NCI-H2029 (cell line): Measurements from ENCODE around the gene ZNF865.

Source experiments
- DNase-seq: peaks from one replicate; lab custom pipeline; 2025; lab: John Stamatoyannopoulos, UW

ZNF865 gene

DNA sequence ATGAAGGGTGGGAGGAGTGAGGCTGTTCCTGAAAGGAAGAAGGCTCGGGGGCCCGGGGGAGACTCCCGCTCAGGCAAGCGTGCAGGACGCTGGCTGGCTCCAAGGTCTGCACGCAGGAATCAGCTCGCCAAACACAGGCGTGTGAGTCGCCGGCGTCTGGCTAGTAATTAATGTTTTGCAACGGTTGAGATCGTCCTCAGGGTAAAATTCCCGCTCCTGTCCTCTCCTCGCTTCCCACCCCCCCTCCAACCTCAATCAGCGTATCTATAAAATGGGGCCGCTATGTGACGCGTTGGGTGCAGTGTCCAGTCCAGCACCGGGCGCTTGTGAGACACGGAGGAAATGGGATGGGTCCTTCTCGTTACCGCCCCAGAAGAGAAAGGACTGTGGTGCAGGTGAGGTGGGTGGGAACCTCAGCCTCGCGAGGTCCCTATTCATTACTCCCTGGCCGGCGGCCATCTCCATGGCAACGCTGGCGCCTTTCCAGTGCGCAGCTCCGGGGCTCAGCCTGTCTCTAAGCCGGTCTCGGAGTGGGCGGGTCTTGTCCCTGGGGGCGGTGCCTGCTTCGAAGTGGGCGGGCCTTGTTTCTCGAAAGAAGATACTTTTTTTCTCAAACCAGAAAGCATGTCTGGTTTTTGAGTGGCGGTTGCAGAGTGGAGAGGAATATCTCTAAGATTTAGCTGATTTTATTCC is 18.3 kb upstream of the ZNF865 start:
- peak; percentile 95 for DNase-seq

DNA sequence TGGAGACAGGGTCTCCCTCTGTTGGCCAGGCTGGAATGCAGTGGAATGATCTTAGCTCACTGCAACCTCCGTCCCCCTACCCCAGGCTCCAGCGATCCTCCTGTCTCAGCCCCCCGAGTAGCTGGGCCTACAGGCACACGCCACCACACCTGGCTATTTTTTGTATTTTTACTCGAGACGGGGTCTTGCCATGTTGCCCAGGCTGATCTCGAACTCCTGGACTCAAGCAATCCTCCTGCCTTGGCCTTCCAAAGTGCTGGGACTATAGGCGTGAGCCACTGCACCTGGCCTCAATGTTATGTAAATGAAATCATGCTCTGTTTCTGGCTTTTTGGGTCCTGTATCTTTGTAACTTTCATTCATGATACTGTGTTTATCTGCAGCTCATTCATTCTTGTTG is 16.7 kb upstream of the ZNF865 start:
- DNase-seq: no peak

DNA sequence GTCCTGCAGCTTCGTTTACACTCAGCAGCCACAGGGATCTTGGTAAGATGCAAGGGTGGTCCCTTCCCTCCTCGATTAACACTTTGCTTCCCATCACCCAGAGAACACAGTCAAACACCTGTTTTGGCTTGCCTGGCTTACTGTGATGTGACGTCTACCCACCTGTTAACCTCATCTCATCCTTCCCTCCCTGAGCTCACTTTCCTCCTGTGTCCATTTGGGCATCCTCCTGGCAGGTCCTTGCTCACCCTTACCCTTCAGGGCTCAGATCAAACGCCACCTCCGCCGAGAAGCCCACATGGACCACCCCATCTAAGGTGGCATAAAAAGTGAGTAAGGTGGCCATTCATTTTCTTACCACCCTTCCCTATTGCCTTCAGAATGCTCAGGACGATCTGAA is 15.3 kb upstream of the ZNF865 start:
- DNase-seq: no peak

DNA sequence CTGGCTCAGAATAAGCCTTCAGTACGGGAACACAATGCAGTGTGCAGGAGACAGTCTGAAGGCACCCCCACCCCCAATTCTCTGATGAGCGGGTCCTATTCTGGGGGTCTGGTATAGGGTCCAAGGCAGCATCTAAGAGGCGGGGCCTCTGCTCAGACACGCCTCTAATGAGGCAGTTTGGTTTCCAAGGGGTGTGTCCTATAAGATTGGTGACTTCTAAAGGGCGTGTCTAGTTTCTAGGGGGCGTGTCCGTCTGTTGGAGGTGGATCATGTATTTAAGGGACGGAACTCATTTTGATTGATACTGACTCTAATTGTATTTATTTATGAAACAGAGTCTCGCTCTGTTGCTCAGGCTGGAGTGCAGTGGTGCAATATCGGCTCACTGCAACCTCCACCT is 14.8 kb upstream of the ZNF865 start:
- DNase-seq: peak; percentile 56

DNA sequence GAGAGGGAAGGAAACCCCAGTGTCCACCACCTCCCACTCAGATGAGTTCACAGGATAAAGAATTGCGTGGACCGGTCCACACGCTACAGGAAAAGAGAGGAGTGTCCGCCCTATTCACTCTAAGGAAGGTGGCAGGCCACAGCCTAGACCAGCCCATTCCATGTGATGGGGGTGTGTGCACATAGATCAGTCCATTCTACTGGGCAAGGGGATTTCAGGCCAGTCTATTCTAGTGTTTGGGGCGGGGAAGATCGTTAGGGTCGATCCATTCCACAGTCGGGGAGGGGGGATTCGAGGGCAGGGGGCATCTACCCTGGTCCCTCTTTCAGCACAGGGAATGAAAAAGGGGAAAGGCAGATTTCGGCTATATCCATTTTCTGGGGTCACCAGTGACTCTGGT is 13.9 kb upstream of the ZNF865 start:
- no peak for DNase-seq

DNA sequence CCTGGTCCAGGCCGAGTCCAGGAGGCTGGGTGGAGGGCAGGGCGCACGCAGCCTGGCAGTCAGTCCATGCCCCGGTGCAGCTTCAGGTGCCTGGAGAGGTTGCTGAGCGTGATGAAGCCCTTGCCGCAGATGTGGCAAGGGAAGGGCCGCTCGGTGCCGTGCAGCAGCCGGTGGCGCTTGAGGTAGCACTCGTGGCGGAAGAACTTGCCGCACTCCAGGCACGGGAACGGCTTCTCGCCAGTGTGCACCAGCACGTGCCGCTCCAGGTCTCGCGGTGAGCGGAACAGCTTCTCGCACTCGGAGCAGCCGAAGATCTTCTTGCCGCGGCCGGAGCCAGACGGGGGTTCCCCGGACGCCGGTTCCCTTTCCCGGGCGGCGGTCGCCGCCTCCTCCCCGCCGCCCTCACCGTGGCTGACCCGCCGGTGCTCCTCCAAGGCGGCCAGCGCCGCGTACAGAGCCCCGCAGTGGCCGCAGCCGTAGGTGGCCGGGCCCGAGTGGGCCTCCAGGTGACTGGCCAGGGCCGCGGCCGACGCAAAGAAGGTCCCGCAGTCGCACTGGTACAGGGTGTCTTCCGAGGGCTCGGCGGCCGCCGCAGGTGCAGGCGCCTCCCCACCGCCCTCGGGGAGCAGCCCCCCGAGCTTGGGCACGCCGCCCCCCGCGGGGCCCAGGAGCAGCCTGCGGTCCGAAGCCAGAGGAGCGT is 12.9 kb upstream of the ZNF865 start:
- DNase-seq: no peak

DNA sequence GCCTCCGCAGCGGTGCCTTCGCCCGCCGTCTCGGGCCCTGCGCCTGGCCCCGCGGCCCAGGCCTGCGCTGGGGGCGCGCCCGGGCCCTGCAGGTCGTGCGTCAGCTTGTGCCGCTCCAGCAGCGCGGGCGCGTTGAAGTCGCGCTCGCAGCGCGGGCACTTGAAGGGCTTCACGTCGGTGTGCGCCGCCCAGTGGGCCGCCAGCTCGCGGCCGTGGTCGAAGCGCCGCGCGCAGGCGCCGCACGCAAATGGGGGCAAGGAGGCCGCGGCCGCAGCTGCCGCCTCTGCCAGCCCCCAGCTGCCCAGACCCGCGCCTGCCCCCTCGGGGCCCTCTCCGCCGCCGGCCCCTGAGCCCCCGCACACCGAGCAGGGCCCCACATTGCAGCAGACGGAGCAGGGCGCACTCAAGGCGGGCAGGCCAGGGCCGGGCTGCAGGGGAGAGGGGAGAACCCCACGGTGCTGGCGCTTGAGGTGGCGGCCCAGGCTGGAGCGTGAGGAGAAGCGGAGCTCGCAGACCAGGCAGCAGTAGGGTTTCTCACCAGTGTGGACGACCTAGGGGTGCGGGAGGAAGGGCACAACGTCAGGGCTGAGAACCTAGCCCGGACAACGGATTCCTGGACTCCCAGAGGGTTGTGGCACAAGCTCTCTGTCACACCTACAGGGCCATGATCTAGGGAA is 12.2 kb upstream of the ZNF865 start:
- DNase-seq: no peak

DNA sequence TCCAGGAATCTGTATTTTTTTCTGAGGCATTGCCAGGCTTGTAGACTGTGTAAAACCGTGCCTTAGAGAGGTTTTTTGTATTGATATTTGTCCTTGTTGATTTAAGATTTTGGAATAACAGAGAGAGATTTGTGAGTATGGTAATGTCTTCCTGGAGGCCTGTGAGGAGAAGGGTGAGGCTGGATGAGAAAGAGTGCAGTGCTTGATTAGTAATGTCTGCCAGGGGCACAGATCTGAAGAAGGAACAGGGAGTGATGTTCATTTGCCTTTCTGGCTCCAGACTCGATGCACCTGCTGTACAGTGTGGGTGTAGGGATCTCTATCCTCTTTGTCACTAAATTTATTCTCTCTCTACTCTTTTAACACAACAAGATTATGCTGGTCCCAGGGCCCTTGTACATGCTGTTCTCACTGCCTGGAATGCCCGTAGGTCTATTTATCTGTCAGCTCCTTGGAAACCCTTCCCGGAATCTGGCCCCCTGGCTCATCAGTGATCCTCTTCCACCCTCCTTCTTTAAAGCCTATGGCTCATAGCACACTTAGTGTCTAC is 10.4 kb upstream of the ZNF865 start:
- no peak for DNase-seq

DNA sequence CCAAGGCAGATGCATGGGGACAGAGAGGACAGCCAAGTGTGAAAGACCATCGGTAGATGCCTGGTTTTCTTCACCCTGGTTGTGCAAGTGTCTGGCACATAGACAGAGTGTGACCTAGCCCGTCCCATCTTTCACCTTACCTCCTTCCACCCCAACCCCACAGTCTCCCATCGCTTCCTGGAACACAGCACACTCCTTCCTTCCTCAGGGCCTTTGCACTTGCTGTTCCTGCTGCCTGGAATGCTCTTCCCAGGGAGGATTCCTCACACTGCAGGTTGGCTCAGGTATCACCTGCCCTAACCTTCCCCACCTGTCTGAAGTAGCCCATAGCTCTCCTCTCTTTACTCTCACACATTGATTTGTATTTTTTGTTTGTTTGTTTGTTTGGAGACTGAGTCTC is 9.1 kb upstream of the ZNF865 start:
- no peak for DNase-seq

DNA sequence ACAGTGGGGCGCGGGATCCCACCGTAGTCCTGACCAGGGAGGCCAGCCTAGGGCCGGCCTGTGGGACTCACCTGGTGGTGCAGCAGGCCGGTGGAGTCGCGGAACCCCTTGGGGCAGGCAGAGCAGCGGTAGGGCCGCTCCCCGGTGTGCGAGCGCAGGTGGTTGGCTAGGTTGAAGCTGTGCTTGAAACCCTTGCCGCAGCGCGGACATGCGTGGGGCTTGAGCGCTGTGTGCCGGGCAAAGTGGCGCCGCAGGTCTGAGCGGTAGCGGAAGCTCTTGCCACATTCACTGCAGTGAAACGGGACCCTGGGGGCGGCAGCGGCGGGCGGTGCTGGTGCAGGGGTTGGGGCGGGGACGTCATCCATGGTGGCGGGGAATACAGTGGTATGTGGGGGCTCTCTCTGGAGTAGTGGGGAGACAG is 7.9 kb upstream of the ZNF865 start:
- no peak for DNase-seq

DNA sequence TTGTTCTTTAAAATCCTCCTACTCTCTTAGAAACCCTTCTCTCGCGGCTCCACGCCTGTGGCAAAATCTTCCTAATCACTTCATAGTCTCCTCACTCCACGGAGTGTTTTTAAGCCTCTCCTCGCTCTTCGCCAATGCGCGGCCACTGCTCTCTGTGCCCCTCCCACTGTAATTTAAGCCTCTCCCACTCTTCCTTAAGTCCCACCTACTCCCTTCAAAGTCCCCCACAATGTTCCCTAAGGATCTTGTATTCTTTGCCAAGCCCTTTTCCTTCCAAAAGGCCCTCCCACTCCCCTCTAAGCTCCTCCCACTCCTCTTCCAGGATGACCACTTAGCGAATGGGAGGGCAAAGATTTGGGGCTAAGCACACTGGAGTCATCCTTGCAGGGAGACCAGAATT is 7.4 kb upstream of the ZNF865 start:
- no peak for DNase-seq

DNA sequence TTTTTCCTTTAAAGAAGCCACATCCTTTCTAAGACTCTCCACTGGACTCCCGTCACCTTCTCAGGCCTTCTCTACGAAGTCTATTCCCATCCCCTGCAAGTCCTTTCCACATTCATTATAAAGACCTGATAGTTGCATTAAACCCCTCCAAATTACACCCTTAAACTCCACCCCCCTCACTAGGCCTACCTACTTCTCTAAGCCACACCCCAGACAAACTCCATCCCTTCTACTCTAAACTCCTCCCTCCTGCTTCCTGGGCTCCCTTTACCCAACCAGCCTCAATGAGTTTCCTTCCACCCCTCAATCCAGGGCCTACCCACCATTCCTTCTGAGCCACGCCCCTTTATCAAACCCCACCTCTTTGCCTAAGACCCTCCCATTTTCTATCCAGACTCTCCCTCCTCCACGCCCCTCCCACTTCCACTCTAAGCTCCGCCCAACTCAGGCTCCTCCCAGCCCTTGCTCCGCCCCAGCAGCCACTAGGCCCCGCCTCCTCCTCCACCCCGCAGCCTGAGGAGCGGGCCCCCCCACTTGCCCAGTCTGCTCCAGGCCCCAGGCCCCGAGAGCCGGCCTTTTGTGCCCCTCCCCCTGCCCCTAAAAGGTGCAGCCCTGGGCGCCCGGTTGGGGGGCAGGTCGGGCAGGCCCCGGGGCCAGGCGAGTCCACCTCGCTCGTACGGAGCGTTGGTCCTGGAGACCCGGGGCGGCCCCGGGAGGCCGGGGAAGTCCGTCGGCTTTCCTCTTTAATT is 6.6 kb upstream of the ZNF865 start:
- DNase-seq: peak; percentile 87

DNA sequence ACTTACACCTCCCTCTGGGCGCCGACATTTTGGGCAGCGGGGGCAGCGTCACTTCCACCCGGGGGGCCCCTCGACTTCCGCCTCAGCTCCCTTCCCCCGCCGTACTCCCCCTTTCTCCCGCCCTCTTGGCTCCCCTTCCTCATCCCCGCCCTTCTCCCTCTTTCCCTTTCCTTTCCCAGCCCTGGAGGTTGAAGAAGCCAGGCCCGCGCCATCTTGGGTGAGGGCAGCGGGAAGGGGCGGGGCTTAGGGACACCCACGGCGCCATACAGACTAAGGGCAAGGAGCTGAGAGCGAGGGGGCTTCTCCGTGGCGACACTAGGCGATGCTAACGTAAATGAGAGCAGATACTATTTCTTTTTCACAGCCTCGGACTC is 6.0 kb upstream of the ZNF865 start, which contains the start of gene FIZ1:
TSS of gene FIZ1 (minus strand) at position 50 of the 374 bp plus-strand sequence. CDS start 1,652 bp downstream, outside the sequence.
- peak; percentile 96 for DNase-seq

DNA sequence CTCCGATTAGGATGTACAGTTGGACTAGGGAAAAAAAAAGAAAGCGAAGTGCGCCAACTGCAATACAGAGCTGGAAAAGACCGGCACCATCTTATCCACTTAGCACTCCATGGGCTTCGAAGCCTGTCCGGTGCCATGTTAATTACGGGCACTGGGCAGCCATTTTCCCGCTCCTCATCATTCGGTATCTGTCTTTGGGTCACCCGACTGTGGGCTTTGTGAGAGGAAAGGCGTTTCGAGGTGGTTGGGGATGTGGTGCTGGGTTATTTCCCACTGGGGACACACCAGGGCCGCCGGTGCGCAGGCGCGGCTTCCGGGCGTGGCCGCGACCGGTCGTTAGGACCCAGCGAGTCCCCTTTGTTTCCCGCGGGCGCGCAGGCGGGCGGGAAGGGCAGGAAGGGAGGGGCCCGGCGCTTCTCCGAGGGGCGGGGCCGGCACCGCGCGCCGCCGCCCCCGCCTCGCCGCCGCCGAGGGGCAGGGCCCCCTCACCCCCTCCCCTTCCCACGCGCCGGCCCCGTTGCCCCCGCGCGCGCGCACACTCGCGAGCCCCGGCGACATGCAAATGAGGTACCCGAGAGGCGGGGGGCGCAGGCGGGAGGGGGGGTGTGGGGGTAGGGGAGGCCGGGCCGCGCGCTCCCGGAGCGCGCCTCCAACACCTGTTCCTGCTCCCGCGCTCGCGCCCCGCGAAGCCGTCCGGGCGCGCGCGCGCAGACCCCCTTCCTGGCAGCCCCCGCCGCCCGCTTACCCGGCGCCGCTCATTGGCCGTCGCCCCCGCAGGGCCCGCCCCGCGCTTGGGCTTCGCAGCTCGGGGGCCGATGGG is 5.4 kb upstream of the ZNF865 start, which contains the start of gene ZNF524:
TSS of gene ZNF524 (plus strand) at position 447 of the 820 bp plus-strand sequence. CDS start 1,825 bp downstream, outside the sequence.
- DNase-seq: peak; percentile 90

DNA sequence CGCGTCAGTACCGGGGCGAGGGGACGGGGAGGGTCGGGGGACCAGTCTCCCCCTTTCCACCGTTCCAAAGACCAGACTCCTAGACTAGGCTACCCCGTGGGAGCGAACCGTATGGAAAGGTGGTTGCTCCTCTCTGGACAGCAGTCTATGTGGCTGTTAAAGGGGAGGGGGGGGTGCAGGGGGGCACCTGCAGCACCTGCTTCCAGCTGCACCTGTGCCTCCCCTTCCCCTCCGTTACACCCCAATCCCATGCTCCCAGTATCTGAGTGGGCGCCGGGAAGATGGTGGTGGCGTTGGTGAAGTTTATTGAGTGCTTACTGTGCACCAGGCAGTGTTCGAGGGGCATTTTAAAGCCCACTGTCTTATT is 4.8 kb upstream of the ZNF865 start:
- DNase-seq: no peak

DNA sequence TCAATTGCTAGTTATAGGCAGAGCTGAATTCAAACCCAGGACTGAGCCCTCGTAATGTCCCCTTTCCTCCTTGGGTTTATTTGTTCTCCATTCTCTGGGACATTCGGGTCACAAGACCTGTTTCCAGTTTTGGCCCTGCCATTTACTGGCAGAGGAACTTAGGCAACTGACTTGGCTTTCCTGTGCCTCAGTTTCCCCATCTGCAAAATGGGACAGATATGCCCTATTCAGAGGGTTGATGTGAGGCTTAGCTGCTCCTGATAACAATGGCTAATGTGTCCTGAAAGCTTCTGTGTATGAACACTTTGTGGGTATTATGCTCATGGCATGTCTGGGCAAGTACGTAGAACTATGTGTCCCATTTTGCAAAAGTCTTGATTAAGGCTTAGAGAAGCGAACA is 4.4 kb upstream of the ZNF865 start:
- DNase-seq: no peak

DNA sequence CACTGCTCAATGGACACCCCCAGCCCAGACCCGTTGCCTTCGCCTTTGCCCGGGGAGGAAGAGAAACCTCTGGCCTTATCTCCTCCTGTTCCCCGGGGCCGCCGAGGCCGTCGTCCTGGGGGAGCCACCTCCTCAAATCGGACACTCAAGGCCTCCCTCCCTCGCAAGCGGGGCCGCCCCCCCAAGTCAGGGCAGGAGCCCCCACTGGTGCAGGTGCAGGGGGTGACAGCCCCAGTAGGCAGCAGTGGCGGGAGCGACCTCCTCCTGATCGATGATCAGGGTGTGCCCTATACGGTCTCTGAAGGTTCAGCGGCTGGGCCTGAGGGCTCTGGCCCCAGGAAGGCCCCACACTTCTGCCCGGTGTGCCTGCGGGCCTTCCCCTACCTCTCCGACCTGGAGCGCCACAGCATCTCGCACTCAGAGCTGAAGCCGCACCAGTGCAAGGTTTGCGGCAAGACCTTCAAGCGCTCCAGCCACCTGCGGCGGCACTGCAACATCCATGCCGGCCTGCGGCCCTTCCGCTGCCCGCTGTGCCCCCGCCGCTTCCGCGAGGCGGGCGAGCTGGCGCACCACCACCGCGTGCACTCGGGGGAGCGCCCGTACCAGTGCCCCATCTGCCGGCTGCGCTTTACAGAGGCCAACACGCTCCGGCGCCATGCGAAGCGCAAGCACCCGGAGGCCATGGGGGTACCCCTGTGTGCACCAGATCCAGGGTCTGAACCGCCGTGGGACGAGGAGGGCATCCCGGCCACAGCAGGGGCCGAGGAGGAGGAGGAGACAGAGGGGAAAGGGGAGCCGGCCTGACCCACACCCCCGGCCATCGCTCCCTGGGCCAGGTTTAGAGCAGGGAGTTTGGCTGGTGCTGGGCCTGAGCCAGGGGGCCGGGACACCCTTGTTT is 3.1 kb upstream of the ZNF865 start:
- no peak for DNase-seq

DNA sequence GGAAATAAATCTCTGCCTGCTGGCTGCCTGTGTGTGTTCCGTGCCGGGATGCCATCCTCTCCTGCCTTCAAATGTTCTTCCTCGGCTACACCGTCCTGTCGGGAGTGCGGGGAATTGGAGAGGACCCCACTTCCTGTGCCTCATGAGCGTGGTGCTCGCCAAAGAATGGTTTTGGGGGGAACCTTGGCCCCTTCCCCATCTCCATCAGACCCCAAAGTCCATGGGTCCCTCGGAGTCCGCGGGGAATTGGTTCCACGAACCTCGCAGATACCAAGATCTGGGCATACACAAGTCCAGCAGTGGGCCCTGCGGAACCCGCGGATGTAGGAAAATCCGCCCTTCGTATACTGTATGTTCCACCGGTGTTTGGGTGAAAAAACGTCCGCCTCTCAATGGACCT is 2.3 kb upstream of the ZNF865 start:
- no peak for DNase-seq

DNA sequence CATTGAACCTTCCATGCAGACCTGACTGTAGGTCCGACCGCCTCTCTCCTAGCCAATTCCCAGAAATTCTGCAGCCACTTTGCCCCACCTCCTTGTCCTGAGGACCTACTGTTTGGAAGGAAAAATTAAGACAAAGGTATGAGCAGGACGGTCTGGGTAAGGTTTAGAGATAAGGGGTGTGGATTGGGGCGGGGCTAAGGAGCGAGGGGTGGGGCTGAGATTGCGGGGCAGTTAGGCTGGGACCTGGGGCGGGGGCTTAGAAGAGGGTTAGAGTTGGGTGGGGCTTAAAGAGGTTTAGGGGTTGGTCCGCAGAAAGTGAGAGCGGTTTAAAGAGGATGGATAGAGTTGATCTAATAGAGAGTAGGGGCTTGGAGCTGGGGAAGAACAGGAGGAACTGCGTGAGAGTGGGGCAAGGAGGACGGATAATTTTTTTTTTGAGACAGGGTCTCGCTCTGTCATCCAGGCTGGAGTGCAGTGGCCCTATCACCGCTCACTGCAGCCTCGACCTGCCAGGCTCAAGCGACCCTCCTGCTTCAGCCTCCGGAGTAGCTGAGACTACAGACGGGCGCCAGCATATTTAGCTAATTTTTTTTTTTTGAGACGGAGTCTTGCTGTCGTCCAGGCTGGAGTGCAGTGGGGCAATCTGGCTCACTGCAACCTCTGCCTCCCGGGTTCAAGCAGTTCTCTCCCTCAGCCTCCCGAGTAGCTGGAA is 1.7 kb upstream of the ZNF865 start:
- DNase-seq: no peak
